Measurements from ENCODE around the gene ZFYVE21.

Gene ZFYVE21

GRCh38 chr14:103726474-103726873, 10.9 kb downstream of the ZFYVE21 start:
- no peak for DNase-seq

GRCh38 chr14:103727313-103727980, 11.8 kb downstream of the ZFYVE21 start:
- no peak for DNase-seq

GRCh38 chr14:103728141-103728540, 12.5 kb downstream of the ZFYVE21 start:
- no peak for DNase-seq

- no peak for DNase-seq
These were observed 13.1 kb downstream of the ZFYVE21 start for GRCh38 chr14:103728721-103729120.

- no peak for DNase-seq
These were observed 14.2 kb downstream of the ZFYVE21 start for GRCh38 chr14:103729496-103730448.

- DNase-seq, result no peak
These were observed 15.0 kb downstream of the ZFYVE21 start for GRCh38 chr14:103730490-103731035.

GRCh38 chr14:103731481-103731880, 15.9 kb downstream of the ZFYVE21 start:
- DNase-seq, result no peak

- no peak for DNase-seq
These were observed 16.6 kb downstream of the ZFYVE21 start for GRCh38 chr14:103731916-103732867.

GRCh38 chr14:103732868-103733620, 17.4 kb downstream of the ZFYVE21 start:
- DNase-seq, result no peak

GRCh38 chr14:103733651-103734050, 18.0 kb downstream of the ZFYVE21 start:
- DNase-seq, result no peak

GRCh38 chr14:103734081-103734888, 18.7 kb downstream of the ZFYVE21 start:
- no peak for DNase-seq

- DNase-seq, result no peak
These were observed 19.4 kb downstream of the ZFYVE21 start for GRCh38 chr14:103735022-103735421.

GRCh38 chr14:103735439-103735814, 19.8 kb downstream of the ZFYVE21 start:
- DNase-seq, result no peak

GRCh38 chr14:103735815-103736545, 20.4 kb downstream of the ZFYVE21 start:
- DNase-seq, result no peak

- no peak for DNase-seq
These were observed 21.2 kb downstream of the ZFYVE21 start for GRCh38 chr14:103736546-103737431.

GRCh38 chr14:103737432-103738045, 21.9 kb downstream of the ZFYVE21 start:
- no peak for DNase-seq

- DNase-seq, result no peak
These were observed 22.6 kb downstream of the ZFYVE21 start for GRCh38 chr14:103738166-103738565.

- DNase-seq, result no peak
These were observed 23.3 kb downstream of the ZFYVE21 start for GRCh38 chr14:103738701-103739451.

Measured in CD4-positive, alpha-beta T cell treated with Interleukin-17A for 4 hours (primary cell).